Omental fat pad (tissue), 4 donors: ENCODE data around the gene RMND1. TPM values are rescaled to one million over a fixed set of nuclear protein-coding genes. Genes with fewer than 3 reads are reported as not detected.

Experiments used
- ATAC-seq: fragments of 150-250 bp; one replicate; pipeline ENCODE4 v1.9.1; 2016; ENCODE audit warnings: mild to moderate bottlenecking, moderate library complexity; ENCODE audit not compliant: low FRiP score
- DNase-seq: peaks from one replicate; pipeline ENCODE4 v3.0.0-alpha.2; 2019; ENCODE audit warnings: low spot score
- total RNA-seq, 4 donors: library from RNA; depleted of rRNA; stranded (reverse); fragments of >200 nt; gene quantifications; one replicate each; pipeline ENCODE4 v1.1.0, GENCODE V29; 2016
- TF ChIP-seq, protein P1 (sequence below), 3 donors: fragments of 450-650 bp; IDR thresholded peaks; one replicate each; pipeline ENCODE4 v1.5.1; 2016 to 2017; ENCODE audit warnings: antibody characterized with exemption in 3 of 3, mild to moderate bottlenecking in 3 of 3, moderate library complexity in 2 of 3

The RMND1 gene
- total RNA-seq, 4 donors from 2014 or later, result 14.9 to 26.7 (median 21.1) TPM

DNA sequence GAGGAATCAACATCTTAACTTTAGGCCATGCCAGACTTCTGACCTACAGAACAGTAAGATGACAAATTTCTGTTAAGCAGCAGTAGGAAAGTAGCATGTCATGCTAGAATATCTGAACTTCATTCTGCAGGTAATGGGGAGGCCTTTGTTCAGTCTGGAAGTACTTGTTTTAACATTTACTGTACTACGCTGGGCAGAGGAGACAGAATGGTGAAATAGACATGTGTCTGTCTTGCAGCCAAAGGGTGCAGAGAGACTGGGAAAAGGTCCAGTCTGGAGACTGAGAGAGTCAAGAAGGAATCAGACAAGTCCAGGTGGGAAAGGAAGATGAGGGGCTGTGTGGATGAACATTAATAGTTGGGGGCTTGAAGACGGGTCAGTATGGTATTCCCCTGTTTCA, 43.1 kb downstream of the RMND1 start:
- ATAC-seq (no peak), DNase-seq (no peak)
- TF ChIP-seq, protein P1, sequence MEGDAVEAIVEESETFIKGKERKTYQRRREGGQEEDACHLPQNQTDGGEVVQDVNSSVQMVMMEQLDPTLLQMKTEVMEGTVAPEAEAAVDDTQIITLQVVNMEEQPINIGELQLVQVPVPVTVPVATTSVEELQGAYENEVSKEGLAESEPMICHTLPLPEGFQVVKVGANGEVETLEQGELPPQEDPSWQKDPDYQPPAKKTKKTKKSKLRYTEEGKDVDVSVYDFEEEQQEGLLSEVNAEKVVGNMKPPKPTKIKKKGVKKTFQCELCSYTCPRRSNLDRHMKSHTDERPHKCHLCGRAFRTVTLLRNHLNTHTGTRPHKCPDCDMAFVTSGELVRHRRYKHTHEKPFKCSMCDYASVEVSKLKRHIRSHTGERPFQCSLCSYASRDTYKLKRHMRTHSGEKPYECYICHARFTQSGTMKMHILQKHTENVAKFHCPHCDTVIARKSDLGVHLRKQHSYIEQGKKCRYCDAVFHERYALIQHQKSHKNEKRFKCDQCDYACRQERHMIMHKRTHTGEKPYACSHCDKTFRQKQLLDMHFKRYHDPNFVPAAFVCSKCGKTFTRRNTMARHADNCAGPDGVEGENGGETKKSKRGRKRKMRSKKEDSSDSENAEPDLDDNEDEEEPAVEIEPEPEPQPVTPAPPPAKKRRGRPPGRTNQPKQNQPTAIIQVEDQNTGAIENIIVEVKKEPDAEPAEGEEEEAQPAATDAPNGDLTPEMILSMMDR (IDR thresholded peaks at IDR 0.05), result no peak

DNA sequence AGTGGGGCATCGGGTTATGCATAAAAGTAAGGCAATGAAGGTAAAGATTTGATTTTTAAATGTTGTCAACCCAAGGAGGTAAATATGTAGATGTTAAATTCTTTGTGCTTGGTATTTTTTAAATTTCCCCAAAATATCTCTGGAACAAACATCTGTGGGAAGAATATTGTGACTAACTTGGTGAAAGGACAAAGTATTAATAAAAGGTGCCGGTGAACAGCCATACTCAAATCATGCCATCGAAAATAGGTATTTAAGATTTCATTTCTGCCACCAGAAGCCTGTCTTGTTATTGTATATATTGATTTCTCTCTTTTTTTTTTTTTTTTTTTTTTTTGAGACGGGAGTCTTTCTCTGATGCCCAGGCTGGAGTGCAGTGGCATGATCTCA, 48.0 kb downstream of the RMND1 start:
- DNase-seq, result no peak
- TF ChIP-seq, protein P1 (IDR thresholded peaks at IDR 0.05), result no peak
- no peak for ATAC-seq

DNA sequence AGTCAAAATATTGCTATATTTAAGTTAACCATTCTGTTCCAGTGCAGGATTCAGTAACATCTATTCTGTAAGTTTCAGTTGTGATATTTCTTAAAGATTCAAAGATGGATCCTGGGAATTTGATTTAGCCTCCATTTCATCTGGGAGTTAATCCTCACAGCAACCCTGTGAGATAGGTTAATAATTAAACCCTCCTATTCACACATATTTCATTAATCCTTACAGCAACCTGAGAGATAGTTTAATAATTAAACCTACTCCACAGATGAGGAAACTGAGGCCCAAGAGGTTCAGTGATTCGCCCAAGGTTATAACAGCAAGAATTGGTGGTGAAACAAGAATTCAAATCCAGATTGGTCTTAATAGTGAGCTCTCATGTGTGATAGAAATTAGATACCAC, 49.7 kb downstream of the RMND1 start:
- ATAC-seq (no peak), DNase-seq (no peak)
- TF ChIP-seq, protein P1 (IDR thresholded peaks at IDR 0.05), result no peak

DNA sequence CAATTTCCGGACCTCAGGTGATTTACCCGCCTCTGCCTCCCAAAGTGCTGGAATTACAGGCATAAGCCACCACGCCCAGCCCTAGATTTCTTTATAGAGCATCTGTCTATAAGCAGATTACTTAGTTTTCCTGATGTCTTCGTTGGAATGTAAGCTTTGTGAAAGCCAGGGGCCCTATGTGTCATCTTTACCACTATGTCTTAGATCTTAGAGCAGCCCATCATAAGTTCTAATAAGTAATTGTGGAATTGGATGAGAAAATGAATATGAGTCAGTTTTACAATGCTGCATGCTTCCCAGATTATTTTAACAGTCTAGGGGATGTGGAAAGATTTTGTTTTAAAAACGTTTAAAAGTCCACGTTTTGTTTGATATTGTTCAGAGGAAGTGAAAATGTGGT, 51.5 kb downstream of the RMND1 start:
- DNase-seq (no peak), ATAC-seq (no peak)
- TF ChIP-seq, protein P1 (IDR thresholded peaks at IDR 0.05), result no peak

DNA sequence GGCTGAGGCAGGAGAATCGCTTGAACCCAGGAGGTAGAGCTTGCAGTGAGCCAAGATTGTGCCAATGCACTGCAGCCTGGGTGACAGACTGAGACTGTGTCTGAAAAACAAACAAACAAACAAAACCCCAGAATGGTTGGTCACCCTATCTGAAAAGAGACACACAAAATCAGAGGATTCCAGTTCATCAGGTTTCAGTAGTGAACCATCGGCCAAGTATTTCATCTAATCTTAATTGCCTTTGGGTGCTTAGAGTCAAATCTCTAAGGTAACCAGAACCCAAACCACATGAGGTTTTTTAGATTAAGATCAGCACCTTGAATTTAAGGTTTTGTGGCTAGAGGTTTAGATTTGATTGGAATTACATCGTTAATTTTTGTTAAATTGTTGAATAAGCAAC, 52.2 kb downstream of the RMND1 start:
- no peak for DNase-seq
- ATAC-seq, result no peak
- TF ChIP-seq, protein P1 (IDR thresholded peaks at IDR 0.05), result no peak

DNA sequence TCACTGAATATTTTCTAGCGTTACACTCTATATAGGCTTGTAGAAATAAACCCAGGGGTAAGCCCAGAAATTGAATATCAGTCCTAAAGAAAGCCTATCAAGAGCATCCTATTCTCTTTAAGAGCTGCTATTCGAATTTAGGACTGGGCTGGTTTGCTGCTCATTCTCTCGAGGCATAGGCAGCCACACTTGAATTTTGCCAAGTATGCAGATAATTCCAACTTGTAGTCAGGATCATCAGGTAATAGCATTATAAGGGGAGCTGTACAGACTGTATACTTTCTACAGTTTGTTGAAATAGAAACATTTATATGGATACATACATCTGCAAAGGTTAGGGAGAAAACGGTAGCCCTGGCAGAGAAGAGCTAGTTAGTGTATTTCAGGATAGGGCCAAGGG, 58.5 kb downstream of the RMND1 start:
- TF ChIP-seq, protein P1 (IDR thresholded peaks at IDR 0.05), result no peak
- DNase-seq (no peak), ATAC-seq (no peak)

DNA sequence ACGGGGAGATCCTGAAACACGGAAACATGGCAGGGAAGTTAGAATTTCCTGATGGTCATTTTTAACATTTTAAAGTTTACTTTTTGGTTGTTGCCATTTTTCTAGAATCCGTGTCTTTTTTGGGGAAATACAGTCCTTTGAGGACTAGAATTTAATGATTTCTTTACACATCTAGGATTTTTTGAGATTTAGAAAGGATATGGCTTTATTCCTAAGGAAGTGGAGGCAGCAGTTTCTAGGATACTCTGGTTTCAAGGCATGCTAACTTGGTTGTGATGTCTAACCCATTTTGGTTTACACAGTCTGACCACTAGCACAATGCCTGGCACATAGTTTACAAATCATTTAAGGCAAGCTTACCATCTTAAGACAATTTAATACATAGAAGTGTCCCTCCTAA, 59.5 kb downstream of the RMND1 start:
- DNase-seq (no peak), ATAC-seq (no peak)

More for the DNA sequence above, 59.5 kb downstream of the RMND1 start:
- TF ChIP-seq, protein P1 (IDR thresholded peaks at IDR 0.05), result no peak
